ENCODE measurements around the gene BCAN. TPM values are rescaled to one million over a fixed set of nuclear protein-coding genes. Genes with fewer than 3 reads are reported as not detected.

Gene BCAN
- total RNA-seq, 2 experiments from 2014 or later: not detected

DNA sequence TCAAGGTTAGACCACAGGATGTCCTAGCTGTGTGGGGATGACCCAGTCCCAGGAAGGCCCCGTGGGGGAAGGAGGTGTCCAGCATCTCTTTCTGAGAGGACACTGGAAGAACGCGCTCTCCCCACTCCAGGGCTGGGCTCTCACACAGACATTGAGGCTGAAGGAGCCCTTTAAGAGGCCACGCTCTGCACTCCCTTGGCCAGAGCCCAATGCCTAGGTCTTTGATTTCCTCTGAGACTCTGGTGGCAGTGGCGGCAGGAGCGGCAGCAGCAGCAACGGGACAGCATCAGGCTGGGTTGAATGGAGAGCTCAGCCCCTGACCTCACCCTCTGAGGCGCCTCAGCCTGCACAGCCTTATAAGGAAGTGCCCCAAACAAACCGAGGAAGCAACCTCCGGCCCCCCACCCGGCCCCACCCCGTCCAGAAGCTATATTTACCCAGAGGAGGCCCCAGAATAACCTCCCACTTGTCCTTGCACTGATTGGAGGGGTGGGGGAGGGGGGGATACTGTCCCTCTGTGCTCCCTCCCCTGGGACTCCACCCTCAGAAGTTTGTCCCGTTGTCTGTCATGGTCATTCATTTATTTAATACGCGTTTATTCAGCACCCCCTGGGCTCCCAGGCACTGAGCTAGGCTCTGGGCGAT is 23.0 kb downstream of the BCAN start:
- H3K27me3 Mint-ChIP-seq (ENCODE audit: low read depth): no peaks in the 10 kb centered on the region
- H3K27ac Mint-ChIP-seq: no peak overlapping the region
- intact Hi-C loops (cut with micrococcal nuclease): loop anchor here (5.0 kb wide), 1 partner anchor 208 kb away; no protein-coding TSS in a partner anchor
- CTCF ChIA-PET: interaction anchor here (1.0 to 2.3 kb wide), 4 partner anchors 12 to 41 kb away, joined by 3 to 8 read pairs (median 4); partner anchors contain the start of genes CRABP2 and NES
- no peak overlapping the region for H3K4me3 Mint-ChIP-seq
- DNase-seq: no peak
- no peaks in the 10 kb centered on the region for H3K9me3 Mint-ChIP-seq
- H3K36me3 Mint-ChIP-seq (ENCODE audit: low read depth): no peaks in the 10 kb centered on the region
- H3K4me1 Mint-ChIP-seq (ENCODE audit: low read depth): peaks cover 20% of the 10 kb centered on the region

DNA sequence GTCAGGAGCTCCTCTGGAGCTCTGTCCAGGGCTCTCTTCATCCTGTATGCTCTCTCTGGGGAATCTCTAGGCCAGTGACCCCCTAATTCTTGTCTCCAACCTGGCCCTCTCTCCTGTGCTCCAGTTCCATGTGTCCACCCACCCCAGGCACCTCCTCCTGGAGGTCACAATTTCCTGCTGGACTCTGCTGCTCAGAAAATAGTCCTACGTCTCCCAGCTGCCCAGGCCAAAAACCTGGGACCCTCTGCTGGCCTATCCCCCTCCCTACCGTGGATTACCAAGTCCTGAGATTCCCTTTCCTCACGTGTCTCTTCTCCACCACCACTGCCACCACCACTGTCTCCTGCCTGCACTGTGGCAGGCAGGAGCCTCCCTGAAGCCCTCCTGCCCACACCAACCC is 23.6 kb downstream of the BCAN start:
- intact Hi-C loops (cut with micrococcal nuclease): no loop called here
- CTCF ChIA-PET: interaction anchor here (0.6 to 2.3 kb wide), 5 partner anchors 12 to 221 kb away, joined by 3 to 8 read pairs (median 3); partner anchors contain the start of genes CRABP2 and NES

DNA sequence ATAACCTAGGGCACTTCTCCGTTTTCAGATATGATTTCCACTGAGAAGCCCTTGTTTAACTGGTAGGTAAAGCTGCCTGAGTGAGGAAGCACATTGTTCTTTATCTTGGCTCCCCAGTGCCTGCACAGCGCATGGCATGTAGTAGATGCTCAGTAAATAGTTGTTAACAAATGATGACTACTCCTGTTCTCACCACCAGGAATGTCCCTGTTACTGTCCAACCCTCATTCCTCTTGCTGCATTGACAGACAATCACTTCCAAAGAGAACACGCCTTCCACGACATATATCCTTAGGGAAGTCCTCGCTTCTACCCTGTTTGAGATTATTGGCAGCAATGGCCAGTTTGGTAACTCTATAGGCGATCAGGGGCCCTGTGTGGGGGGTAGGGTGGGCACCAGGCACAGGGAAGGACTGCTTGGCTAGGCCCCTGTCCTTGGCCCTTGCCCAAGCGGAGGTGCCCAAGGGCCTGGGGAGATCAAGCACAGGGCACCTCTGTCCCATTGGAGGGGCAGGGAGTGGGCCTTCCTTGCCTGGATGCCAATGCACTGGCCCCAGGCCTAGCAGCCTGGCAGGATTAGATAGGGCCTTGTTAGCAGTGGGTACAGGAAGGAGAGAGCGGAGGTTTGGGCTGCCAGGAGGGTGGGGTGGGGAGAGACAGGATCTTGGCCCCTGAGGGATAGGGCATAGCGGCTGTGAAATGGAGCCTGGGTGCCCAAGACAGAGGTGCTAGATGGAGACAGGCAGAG is 25.1 kb downstream of the BCAN start:
- intact Hi-C loops (cut with micrococcal nuclease): no loop called here
- no peaks in the 10 kb centered on the region for H3K36me3 Mint-ChIP-seq (ENCODE audit: low read depth)
- DNase-seq: no peak
- H3K27ac Mint-ChIP-seq: no peak overlapping the region
- H3K4me1 Mint-ChIP-seq (ENCODE audit: low read depth): peaks cover 5% of the 10 kb centered on the region
- CTCF ChIA-PET: interaction anchor here (0.7 to 2.5 kb wide), 3 partner anchors 22 to 308 kb away, joined by 3 to 7 read pairs (median 4); no protein-coding TSS in a partner anchor
- no peak overlapping the region for H3K4me3 Mint-ChIP-seq
- no peaks in the 10 kb centered on the region for H3K9me3 Mint-ChIP-seq
- H3K27me3 Mint-ChIP-seq (ENCODE audit: low read depth): no peaks in the 10 kb centered on the region

More for the DNA sequence above, 23.6 kb downstream of the BCAN start:
- H3K36me3 Mint-ChIP-seq (ENCODE audit: low read depth): no peaks in the 10 kb centered on the region
- H3K4me3 Mint-ChIP-seq: no peak overlapping the region
- H3K9me3 Mint-ChIP-seq: no peaks in the 10 kb centered on the region
- H3K27me3 Mint-ChIP-seq (ENCODE audit: low read depth): no peaks in the 10 kb centered on the region
- peaks cover 15% of the 10 kb centered on the region for H3K4me1 Mint-ChIP-seq (ENCODE audit: low read depth)
- H3K27ac Mint-ChIP-seq: no peak overlapping the region
- DNase-seq: no peak

DNA sequence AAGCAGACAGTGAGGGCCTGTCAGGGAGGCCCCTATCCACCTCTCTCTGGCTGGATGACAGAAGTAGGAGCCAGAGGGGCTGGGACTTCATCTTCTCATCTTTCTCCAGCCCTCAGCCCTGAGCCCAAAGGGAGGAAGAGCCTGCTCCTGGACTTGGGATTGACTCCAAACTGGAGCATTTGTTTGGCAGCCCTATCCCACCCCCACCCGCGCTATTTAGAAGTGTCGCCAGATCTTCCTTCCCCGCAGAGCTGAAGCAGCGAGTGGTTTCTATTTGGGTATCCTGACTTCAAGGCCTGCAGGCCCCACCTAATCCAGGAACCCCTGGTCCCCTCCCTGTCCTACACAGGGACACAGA is 25.7 kb downstream of the BCAN start:
- CTCF ChIA-PET: interaction anchor here (0.6 to 2.5 kb wide), 3 partner anchors 22 to 63 kb away, joined by 3 to 7 read pairs (median 4); no protein-coding TSS in a partner anchor
- Mint-ChIP-seq H3K27ac (no peak overlapping the region), H3K9me3 (no peaks in the 10 kb centered on the region), H3K4me3 (no peak overlapping the region), H3K36me3 (ENCODE audit: low read depth) (no peaks in the 10 kb centered on the region), H3K4me1 (ENCODE audit: low read depth) (peaks cover 2% of the 10 kb centered on the region), H3K27me3 (ENCODE audit: low read depth) (no peaks in the 10 kb centered on the region)
- no peak for DNase-seq
- intact Hi-C loops (cut with micrococcal nuclease): no loop called here

DNA sequence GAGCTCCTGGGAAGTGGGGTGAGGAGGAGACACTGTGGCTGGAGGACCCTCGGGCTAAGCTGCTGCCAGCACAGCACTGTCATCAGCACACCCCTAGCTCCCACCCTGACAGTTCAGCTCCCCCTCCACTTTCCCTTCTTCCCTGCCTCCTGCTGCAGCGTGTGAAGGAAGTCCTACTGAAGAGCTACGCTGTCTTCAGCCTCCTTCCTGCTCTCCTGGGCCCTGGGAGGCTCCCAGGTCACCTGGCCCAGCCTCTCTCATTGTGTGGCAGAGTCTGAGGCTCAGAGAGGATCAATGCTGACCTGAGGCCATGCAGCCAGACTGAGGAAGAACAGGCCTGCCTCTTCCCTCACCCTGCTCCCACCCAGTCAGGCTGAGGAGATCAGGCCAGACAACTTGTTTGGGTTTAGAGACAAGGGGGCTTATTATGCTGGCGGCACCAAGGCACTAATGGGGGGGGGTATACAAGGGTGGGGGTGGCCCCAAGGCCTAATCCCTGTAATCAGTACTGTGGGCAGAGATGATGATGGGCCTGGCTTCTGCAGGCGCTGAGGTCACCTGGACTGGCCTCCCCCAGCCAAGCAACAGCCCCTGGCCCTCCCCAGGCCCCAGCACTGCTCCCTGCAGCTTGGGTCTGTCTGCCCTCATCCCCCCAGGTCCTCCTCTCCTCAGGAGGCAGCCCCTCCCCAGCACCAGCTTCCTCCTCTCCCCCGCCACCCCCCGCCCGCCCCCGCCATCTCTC is 26.2 kb downstream of the BCAN start:
- Mint-ChIP-seq H3K27ac (no peak overlapping the region), H3K36me3 (ENCODE audit: low read depth) (no peaks in the 10 kb centered on the region), H3K9me3 (no peaks in the 10 kb centered on the region), H3K27me3 (ENCODE audit: low read depth) (no peaks in the 10 kb centered on the region), H3K4me1 (ENCODE audit: low read depth) (no peaks in the 10 kb centered on the region), H3K4me3 (no peak overlapping the region)
- CTCF ChIA-PET: interaction anchor here (0.6 to 2.5 kb wide), 4 partner anchors 8 to 62 kb away, joined by 3 to 7 read pairs (median 4); no protein-coding TSS in a partner anchor
- intact Hi-C loops (cut with micrococcal nuclease): no loop called here
- no peak for DNase-seq

DNA sequence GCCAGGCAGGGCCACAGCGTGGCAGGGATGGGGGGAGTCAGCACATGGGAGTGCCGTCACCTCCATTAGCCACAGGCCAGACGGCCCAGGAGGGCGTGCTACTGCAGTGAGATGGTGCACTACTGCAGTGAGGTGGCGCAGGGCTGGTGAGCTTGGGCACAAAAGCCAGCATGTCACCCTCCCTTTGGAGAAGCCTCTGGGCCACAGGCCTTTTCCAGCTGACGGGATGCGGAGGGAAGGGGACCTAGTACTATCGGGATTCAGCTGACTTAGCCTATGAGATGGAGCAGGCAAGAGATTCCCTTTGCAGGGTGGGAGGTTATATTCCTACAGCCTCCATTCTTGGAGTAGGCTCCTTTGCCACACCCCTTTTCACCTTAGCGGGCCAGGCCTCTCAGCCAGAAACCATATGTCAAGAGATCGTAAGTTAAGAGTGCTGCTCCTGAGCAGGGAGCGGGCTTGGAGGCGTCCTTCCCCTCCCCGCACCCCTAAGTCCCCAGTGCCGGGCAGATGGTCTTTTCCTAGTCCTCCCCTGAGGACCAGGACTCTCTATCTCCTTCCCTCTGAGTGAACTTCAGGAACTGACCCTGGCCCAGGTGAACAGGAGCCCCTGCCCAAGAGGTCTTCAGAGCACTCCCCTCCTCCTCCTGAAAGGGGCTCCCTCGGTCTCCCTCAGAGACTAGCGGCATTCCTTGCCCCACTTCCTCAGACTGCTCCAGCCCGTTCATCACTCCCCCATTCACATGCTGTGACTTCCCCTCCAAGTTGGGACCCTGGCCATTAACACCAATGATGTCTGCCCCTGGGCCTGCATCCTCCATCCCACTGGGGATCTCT is 27.1 kb downstream of the BCAN start:
- Mint-ChIP-seq H3K36me3 (ENCODE audit: low read depth) (no peaks in the 10 kb centered on the region), H3K9me3 (no peaks in the 10 kb centered on the region), H3K27ac (no peak overlapping the region), H3K4me3 (no peak overlapping the region), H3K27me3 (ENCODE audit: low read depth) (no peaks in the 10 kb centered on the region), H3K4me1 (ENCODE audit: low read depth) (no peaks in the 10 kb centered on the region)
- CTCF ChIA-PET: interaction anchor here (1.1 to 2.5 kb wide), 3 partner anchors 9 to 57 kb away, joined by 3 to 7 read pairs (median 4); no protein-coding TSS in a partner anchor
- no peak for DNase-seq
- intact Hi-C loops (cut with micrococcal nuclease): no loop called here

DNA sequence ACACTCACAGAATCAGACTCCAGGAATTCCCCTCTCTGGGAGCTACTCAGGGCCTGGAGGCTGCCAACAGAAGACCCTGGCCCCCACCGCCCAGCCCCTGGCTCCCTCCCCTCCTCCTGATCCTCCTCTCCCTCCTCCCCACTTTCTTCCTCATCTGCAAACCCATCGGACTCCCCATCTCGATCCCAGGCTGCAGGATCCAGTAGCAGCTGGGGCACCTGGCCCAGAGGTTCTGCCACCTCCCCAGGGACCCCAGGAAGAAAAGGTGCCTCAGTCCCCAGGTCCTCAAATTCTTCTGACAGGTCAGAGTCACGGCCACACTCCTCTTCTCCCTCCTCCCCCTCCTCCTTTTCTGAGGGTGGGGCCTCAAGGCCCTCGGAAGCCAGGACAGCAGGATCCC is 27.9 kb downstream of the BCAN start:
- Mint-ChIP-seq H3K4me1 (ENCODE audit: low read depth) (no peaks in the 10 kb centered on the region), H3K27me3 (ENCODE audit: low read depth) (peaks cover 3% of the 10 kb centered on the region), H3K36me3 (ENCODE audit: low read depth) (no peaks in the 10 kb centered on the region), H3K4me3 (no peak overlapping the region), H3K9me3 (no peaks in the 10 kb centered on the region), H3K27ac (no peak overlapping the region)
- intact Hi-C loops (cut with micrococcal nuclease): no loop called here
- no peak for DNase-seq
- CTCF ChIA-PET: interaction anchor here (1.0 to 2.5 kb wide), 3 partner anchors 9 to 56 kb away, joined by 3 to 7 read pairs (median 4); no protein-coding TSS in a partner anchor

DNA sequence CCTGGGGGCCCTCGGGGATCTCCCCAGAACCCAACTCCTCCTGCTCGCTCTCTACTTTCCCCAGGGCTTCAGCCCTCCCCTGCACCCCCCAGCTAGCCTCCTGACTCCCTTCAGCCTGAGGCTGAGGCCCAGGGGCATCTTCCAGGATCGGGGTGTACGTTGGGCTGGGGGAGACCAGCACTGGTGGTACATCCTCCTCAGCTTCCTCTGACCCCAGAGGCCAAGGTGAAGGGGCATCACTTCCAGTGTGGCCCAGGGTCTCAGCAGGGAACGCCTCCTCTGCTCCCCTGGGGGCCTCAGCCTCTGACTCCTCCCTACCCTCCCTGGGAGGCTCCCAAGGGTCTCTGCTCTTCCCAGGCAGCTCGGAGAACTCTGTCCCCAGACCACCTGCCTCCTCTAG is 28.4 kb downstream of the BCAN start:
- no peaks in the 10 kb centered on the region for H3K4me1 Mint-ChIP-seq (ENCODE audit: low read depth)
- H3K36me3 Mint-ChIP-seq (ENCODE audit: low read depth): no peaks in the 10 kb centered on the region
- H3K4me3 Mint-ChIP-seq: no peak overlapping the region
- H3K27ac Mint-ChIP-seq: no peak overlapping the region
- H3K9me3 Mint-ChIP-seq: no peaks in the 10 kb centered on the region
- peaks cover 3% of the 10 kb centered on the region for H3K27me3 Mint-ChIP-seq (ENCODE audit: low read depth)
- DNase-seq: no peak
- intact Hi-C loops (cut with micrococcal nuclease): no loop called here
- CTCF ChIA-PET: interaction anchor here (1.0 to 1.4 kb wide), 2 partner anchors 9 to 12 kb away, joined by 3 to 4 read pairs; no protein-coding TSS in a partner anchor

DNA sequence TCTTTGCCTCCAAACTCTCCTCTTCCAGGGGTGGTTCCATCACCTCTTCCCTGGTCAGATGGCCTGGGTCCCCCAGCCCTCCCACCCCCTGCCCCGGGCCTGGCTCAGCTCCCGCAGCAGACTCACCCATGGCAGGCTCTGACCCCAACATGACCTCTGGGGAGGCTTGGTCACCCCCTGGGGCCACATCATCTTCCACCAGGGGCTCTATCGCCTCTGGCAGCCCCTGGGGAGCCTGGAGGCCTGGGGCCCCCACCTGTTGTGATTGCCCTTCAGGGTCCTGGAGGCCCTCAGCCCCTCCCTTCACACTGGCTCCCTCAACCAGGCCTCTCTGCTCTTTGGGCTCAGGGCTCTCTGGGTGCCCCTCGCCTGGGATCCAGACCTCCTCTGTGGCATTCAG is 28.9 kb downstream of the BCAN start:
- H3K4me1 Mint-ChIP-seq (ENCODE audit: low read depth): no peaks in the 10 kb centered on the region
- H3K27ac Mint-ChIP-seq: no peak overlapping the region
- DNase-seq: no peak
- no peaks in the 10 kb centered on the region for H3K9me3 Mint-ChIP-seq
- intact Hi-C loops (cut with micrococcal nuclease): no loop called here
- CTCF ChIA-PET: interaction anchor here (1.0 kb wide), 1 partner anchor 10 kb away, joined by 3 read pairs; no protein-coding TSS in a partner anchor
- H3K36me3 Mint-ChIP-seq (ENCODE audit: low read depth): no peaks in the 10 kb centered on the region
- peaks cover 8% of the 10 kb centered on the region for H3K27me3 Mint-ChIP-seq (ENCODE audit: low read depth)
- H3K4me3 Mint-ChIP-seq: no peak overlapping the region

DNA sequence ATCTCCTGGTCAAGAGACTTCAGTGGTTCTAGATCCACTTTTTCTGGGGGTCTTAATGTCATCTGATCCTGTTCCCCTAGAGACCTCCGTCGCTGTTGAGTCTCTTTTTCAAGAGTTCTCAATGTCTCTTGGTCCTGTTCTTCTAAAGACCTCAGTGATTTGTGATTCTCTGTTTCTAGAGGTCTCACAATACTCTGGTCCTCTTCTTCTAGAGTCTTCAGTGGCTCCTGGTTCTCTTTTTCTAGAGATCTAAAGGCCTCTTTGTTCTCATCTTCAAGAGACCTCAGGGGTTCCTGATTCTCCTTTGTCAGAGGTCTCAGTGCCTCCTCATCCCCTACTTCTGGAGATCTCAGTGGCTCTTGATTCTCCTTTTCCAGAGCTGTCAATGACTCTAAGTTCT is 29.9 kb downstream of the BCAN start:
- CTCF ChIA-PET: interaction anchor here (0.7 kb wide), 1 partner anchor 10 kb away, joined by 3 read pairs; no protein-coding TSS in a partner anchor
- no peak overlapping the region for H3K27ac Mint-ChIP-seq

DNA sequence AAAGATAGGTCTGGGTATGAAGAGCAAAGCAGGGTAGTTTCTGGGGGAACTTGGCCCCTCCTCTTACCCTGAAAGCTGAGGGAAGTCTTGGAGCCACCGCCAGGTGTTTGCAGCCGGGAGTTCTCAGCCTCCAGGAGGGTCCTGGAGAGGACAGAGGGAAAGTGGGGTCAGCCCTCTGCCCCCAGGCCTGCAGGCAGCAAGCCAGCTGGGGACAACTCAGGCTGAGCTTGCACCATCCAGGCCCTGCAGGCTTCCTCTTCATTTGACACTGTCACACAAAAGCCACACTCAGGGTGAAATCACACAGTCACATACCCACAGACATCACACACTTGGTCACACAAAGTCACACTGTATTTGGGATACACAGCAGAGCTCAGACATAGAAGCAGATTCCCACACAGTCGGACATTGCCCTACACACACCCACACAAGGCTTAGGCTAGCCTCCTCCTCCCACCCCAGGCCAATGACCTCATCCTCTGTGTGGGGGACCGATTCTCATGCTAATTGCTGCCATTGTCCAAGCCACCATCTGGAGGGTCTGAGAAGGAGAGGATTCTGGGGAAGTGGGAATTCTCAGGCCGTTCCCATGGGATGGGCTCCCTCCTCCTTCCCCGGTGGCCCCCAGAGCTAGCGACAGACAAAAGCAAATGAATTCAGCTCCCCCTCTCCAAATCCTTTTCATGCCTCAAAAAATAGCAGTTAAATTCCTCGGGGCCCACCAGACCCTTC is 31.6 kb downstream of the BCAN start:
- Mint-ChIP-seq H3K4me1 (ENCODE audit: low read depth) (peaks cover 14% of the 10 kb centered on the region), H3K27me3 (ENCODE audit: low read depth) (peaks cover 28% of the 10 kb centered on the region), H3K9me3 (no peaks in the 10 kb centered on the region), H3K4me3 (no peak overlapping the region), H3K27ac (no peak overlapping the region), H3K36me3 (ENCODE audit: low read depth) (no peaks in the 10 kb centered on the region)
- DNase-seq: no peak
- CTCF ChIA-PET: interaction anchor here (0.8 to 12.2 kb wide), 3 partner anchors 14 to 48 kb away, joined by 3 to 123 read pairs (median 34); no protein-coding TSS in a partner anchor
- intact Hi-C loops (cut with micrococcal nuclease): no loop called here

More for the DNA sequence above, 29.9 kb downstream of the BCAN start:
- H3K4me3 Mint-ChIP-seq: no peak overlapping the region
- H3K4me1 Mint-ChIP-seq (ENCODE audit: low read depth): no peaks in the 10 kb centered on the region
- no peaks in the 10 kb centered on the region for H3K36me3 Mint-ChIP-seq (ENCODE audit: low read depth)
- intact Hi-C loops (cut with micrococcal nuclease): no loop called here
- no peaks in the 10 kb centered on the region for H3K9me3 Mint-ChIP-seq
- peaks cover 12% of the 10 kb centered on the region for H3K27me3 Mint-ChIP-seq (ENCODE audit: low read depth)
- no peak for DNase-seq
